ENCODE data around the gene PRUNE2.
"Not testable (repeated sequence)": the region's sequence is repeated elsewhere in the genome, so short reads cannot be mapped to it uniquely, and the experiment has no call there.

PRUNE2 gene

DNA sequence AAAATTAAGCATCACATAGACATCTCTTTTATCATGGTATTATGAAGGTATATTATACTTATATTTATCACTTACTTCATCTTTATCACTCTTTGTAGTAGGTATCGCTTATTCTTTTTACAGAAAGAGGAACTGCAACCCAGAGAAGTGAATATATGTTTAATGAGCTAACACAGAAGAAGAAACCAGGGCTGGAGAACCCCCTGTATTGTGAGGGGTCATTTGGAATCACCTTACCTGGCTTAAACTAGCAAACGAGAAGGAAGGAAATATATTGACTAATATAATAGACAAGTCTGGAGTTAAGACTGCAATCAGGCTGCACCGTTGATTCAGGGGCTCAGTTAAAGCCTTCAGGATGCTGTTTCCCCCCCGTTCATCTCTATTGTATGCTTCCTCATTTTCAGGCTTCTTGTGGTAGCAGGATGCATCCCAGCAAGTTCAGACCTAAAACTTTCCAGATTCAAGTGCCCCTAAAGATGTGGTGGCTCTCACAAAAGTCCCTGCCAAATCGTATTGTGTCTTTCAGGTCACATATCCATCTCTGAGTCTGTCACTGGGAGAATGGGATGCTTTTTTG lies 300.5 kb downstream of the PRUNE2 start:
- no peak for DNase-seq (ENCODE audit: low read depth in 1 of 2, low spot score in 1 of 2)

DNA sequence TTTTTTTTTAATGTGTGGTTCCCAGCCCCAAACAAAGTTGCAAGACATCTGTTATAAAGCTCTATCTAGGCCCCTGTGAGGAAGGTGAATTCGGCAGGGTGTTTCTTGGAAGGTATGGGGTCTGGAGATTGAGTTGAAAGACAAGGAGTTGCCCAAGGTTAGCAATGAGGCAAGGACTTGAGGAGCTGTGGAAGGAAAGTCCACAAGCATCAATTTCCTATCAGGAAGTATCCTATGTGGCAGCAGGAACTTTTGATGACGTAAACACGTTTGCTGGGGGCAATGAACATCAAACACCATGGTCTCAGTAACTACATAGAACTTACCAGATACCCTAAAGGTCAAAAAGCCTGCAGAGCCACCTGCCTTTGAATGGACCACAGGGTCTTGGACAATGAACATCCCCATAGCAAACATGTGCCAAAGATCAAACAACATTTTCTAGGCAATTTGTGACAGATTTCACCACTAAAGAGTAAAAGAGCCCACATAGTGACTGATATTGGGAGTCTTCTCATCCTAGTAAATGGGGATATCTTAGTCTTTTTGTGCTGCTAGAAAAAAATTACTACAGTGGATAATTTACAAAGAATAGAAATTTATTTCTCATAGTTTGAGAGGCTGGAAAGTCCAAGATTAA lies 301.9 kb downstream of the PRUNE2 start:
- no peak for DNase-seq (ENCODE audit: low read depth in 1 of 2, low spot score in 1 of 2)

DNA sequence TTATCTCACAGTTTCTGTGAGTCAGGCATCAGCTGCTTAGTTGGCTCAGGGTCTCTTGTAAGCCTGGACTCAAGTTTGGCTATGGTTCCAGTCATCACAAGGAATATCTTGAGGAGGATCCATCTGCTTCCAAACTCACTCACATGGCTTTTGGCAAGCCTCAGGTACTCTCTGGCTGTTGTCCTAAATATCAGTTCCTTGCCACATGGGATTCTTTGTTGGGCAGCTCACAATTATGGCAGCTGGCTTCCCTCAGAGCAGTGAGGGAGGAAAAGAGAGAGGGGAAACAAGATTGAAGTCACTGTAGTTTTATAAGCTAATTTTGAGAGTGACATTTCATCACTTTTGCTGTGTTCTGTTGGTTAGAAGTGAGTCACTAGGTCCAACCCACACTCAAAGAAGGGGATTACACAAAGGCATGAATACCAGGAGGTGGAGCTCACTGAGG lies 302.4 kb downstream of the PRUNE2 start:
- no peak for DNase-seq (ENCODE audit: low read depth in 1 of 2, low spot score in 1 of 2)

DNA sequence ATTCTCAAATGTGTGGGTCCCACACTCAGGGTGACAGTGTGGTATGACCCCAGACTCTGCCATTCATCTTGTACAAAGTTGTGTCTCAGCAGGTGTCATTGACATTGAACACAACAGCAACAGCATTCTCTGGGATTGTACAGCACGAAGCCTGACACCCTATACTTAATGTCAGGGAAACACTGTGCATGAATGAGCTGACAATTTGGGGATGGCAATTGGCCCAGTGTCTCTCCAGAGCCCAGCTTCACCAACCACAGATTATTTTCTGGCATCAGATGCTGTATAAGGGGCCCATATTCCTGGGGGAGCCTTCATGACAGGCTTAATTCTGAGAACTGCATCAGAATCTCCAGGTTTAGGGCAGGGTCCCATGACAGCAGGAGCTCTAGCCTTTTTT lies 303.7 kb downstream of the PRUNE2 start:
- no peak for DNase-seq (ENCODE audit: low read depth in 1 of 2, low spot score in 1 of 2)

DNA sequence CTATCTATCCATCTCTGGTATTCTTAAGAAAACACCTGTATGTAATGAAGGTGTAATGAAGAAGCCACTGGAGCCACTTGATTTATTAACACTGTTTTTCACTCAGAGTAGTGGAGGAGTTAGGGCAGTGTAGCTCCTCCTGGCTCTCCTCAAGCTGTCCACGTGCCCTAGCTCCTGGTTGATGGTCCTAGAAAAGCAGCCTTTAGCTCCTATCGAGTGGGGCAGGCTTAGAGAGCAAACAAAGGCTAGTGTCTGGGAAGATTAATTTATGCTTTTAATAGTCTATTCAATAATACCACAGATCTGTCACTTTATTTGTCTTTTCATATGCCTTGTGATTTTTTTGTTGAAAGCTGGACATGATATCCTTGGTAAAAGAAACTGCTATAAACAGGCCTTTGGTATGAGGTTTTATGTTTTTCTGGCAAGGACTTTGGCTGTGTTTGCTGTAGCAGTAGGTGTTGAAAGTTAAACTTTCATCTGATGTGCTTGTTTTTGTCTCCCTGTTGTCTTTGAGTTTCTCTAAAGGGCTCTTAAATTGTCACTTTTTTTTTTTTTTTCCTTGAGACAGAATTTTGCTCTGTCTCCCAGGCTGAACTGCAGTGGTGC lies 305.8 kb downstream of the PRUNE2 start:
- no peak for DNase-seq (ENCODE audit: low read depth in 1 of 2, low spot score in 1 of 2)

DNA sequence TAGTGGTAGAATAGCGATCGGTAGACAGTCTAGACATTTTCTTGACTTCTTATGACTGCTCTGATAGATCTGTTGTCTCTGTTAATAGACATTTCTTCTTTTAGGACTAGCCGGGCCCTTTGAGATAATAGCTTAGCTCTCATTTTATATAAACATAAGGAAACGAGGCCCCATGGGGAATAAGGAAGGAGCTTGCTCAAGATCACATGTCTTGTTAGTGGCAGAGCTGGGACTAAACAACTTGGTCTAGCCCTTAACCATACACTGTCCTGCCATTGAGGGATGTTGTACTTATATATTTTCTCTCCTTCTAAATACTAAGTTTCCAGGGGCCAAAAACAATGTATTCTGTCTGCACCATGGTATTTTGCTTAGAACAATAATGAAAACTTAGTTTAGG lies 306.9 kb downstream of the PRUNE2 start:
- no peak for DNase-seq (ENCODE audit: low read depth in 1 of 2, low spot score in 1 of 2)

DNA sequence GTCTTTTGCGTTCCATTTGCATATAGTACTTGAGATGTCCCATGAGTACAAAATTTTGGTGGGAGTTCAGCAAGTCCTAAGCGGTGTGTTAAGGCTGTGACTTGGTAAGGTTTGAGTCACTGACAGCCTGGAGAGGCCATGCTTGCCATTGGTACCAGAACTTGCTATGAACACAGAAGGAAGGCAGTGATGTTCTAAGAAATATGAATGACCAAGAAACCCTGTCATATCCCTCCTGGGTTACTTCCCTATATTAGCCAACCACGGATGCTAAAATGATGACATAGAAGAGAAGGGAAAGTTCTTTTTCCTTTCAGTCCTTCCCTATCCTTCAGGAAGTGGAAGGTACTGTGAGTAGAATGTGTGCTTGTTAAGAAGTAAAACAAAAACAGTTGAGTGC lies 310.3 kb downstream of the PRUNE2 start:
- DNase-seq (ENCODE audit: low read depth in 1 of 2, low spot score in 1 of 2): no peak

DNA sequence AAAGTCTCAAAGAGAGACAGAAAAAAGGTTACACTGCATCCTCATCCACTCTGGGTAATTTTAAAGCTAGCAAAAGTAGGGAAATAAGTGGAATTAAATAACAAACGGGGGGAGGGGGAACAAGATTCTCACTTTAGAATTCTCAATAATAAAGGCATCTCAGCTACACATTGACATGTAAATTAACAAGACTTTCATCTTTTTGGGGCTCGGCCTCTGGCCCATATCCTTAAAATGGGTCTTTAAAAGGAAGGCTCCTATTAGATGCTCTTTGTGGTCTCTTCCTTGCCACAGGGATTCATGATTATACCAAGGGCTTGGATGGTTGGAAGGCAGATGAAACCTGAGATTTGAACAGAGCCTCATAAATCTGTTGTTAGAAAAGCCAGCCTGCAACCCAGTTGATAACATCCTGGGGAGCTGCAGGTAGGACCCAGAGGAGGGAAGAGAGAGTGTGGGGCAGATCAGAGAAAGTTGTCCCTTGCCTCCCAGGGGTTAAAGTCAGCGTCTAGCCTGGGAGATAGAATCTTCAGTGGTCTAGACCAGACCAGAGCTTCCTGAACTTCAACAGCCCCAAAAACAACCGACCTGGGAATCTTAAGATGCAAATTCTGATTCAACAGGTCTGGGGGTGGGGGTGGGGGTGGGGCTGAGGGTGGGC lies 311.0 kb downstream of the PRUNE2 start:
- DNase-seq (ENCODE audit: low read depth in 1 of 2, low spot score in 1 of 2): no peak

DNA sequence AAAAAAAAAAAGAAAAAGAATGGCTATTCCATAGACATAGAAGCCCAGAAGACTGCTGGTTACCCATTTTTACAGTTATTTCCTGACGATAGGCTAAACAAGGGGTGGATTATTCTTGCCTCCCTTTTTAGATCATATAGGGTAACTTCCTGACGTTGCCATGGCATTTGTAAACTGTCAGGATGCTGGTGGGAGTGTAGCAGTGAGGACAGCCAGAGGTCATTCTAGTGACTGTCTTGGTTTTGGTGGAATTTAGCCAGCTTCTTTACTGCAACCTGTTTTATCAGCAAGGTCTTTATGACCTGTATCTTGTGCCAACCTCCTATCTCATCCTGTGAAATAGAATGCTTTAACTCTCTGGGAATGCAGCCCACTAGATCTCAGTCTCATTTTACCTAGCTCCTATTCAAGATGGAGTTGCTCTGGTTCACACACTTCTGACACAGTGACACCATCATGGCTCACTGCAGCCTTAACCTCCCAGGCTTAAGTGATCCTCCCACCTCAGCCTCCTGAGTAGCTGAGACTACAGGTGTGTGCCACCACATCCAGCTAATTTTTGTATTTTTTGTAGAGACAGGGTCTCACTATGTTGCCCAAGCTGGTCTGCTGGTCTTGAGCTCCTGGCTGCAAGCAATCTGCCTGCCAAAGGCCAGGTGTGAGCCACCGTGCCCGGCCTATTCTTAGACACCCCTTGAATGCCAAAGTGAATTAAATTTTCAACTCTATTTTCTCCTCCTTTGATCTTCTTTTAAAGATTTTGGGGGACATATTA lies 311.8 kb downstream of the PRUNE2 start:
- not testable (repeated sequence) for DNase-seq (ENCODE audit: low read depth in 1 of 2, low spot score in 1 of 2)

DNA sequence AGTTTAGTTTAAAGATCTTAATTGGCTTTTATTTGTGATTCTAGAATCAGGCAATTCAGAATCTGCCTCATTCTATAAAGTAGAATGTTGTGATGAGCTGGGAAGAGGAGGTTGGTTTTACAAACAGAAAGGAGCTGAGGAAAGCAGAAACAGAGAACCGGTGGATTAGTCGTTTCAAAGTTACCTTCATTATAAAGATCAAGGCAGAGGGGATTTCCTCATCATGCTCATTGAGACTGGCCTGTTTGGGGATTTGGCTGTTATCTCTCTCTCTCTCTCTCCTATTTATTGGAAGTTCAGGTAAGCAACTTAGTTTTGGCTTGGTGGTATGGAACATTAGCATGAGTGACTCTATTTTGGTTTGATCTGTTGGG lies 313.0 kb downstream of the PRUNE2 start:
- DNase-seq (ENCODE audit: low read depth in 1 of 2, low spot score in 1 of 2): no peak

DNA sequence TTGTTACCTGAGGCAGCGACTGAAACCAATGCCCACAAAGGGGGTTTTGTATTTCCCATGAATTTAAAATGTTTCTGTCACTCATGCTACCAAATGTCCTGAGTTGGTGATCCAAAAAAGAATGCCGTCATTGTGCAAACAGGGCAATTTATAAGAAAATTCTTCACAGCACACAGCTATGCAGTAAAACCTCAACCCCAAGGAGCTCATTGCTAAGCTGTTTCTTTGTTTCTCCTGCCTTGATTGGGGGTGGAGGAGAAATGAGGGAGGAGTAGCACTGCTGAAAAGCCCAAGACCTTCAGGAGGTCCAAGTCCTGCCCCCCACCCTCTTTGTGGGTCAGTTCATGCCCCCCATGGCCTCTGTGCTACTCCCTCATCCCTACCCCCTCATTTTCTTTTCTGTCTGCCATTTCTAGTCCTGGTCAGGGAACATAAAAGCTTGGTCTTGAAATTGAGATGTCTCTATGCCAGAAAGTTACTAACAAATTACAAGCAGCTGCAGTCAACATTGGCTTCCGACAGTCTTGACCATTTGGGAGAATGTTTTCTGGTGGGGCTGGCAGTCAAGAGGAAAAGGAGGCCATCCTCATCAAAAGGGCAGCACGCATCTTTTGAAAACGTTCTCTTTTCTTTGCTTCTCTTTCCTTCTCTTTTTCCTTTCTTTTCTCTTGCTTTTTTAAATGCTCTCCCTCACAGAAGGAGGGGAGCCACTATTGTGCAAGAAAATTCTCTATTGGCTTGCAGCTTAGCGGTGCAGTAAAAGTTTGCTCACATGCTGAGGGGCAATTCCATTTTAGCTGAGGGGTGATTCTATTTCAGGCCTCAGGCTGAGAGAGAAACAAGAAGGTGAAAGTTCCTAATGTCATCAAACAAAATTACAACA lies 313.6 kb downstream of the PRUNE2 start:
- DNase-seq (ENCODE audit: low read depth in 1 of 2, low spot score in 1 of 2): no peak

DNA sequence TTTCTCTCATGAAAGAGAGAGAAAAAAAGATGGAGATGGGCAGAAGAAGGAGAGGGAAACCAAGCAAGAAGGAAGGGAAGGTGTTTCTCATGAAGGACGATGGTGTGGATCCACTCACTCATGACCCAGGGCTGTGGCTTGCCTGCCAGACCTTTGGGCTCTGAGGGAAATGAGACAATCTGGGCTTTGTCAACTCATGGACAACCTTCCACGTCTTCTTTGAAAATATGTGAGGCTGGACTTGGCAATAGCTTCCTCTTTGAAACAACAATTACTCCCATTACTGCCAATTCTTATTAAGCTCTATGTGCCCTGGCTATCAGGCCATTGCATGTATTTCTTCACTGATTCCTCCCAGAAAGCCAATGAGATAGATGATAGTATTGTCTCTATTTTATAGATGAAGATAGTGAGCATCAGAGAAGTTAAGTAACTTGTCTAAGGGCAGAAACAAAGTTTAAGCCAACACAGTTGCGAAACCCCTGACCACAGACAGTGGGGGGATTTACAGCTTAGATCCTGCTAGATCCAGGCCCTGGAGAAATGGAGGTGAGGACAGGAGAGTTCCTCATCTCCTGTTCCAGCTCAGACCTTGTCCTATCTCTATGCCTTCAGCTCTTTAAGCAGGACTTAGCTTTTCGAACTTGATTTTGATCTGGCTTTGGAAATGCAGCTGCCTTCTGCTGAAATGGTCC lies 314.5 kb downstream of the PRUNE2 start:
- no peak for DNase-seq (ENCODE audit: low read depth in 1 of 2, low spot score in 1 of 2)

DNA sequence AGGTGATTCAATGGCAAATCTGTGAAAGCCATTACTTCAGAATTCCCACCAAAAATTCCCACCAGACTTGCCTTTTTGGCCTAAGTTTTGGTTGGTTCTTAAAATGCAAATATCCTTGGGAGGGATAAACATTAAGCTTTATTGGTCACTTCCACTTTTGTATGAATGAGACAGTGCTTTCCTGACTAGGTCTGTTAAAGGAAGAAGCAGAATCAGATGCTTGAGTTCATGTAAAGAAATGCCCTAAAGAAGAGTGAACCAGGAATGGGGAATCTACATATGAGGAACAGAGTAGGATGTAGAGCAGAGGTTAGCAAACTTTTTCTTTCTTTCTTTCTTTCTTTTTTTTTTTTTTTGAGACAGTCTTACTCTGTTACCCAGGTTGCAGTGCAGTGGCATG lies 317.6 kb downstream of the PRUNE2 start:
- no peak for DNase-seq (ENCODE audit: low read depth in 1 of 2, low spot score in 1 of 2)

DNA sequence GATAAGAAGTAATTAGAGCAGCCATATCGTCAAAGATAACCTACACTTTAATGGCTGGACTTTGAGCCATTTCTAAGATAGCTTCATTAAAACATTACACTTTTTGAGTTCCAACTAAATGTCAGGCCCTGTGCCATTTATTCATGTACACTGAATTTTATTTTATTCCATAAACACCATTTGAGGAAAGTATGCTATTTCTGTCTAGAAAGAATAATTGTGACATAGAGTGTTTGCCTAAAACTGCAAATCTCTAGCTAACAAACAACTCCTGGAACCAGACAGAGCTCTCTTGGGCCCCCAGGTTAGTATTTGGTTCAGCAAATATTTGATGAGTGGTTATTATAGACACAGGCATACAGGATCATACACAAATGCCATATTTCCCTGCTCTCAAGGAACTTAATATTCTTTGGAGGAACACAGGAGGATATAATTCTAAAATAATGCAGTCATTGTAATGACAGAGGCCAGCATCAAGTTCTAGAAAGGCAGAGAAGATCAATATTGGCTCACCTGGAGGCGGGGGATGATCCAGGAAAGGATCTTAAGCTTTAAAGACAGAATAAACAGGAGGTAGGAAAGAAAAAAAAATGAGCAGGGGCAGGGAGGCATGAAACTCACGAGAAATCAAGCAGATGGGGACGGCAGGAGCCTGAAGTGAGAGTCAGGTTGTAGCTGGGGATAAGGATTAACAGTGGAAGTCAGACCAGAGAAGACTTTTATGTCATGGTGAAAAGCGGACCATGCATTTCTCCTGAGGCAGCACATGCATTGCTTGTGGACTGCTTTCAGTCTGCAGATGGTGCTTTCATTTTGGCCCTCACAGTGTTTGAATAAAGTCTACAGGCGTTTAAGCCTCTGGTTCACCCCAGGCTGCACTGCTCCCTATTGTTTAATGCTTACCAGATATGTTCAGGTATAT lies 319.3 kb downstream of the PRUNE2 start:
- no peak for DNase-seq (ENCODE audit: low read depth in 1 of 2, low spot score in 1 of 2)

DNA sequence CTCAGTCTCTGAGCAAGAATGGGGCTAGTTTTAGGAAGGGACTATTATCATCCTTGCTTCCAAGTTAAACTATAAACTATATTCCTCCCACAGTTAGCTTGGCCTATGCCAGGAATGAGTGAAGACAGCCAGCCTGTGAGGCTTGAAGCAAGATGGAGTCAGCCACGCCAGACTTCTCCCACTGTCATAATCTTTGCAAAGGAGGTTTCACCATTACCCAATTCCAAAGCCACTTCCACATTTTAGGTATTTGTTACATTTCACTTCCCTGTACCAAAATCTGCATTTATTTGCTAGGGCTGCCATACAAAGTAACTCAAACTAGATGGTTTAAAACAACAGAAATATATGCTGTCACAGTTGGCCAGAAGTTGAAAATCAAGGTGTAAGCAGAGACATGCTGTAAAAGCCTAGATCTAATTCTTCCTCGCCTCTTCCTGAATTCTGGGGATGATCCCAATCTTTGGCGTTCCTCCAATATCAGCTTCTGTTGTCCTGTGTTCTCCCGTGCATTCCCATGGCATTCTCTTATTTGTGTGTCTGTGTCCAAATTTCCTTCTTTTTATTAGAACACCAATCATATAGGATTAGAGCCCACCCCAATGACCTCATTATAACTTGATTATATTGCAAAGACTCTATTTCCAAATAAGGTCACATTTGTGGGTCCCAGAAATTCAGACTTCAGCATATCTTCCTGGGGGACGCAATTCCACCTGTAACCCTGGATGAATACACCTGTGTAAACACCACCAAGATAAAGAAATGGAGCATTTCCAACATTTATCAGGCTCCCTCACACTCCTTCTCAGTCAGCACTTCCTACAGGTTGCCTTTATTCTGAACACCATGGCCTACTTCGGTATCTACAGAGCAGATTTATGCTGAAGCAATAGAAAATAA lies 320.2 kb downstream of the PRUNE2 start:
- no peak for DNase-seq (ENCODE audit: low read depth in 1 of 2, low spot score in 1 of 2)

DNA sequence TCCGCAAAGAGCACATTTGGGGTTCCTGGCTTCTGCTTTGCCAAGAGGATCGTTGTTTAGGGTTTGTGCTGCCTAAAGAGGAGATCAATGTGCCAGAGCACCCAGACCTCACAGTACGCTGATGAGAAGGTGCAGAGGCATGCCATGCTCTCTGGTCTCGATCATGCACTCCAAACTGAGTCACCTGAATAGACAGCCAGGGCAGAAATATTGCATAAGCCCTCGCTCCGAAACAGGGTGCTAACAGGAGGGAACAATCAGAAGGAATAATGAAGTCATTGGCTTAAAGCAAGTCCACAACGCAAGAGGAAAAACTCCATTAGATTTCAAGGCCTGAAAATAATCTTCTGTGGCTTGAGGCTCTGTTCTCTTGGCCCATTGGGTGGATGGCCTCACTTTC lies 322.7 kb downstream of the PRUNE2 start:
- no peak for DNase-seq (ENCODE audit: low read depth in 1 of 2, low spot score in 1 of 2)

DNA sequence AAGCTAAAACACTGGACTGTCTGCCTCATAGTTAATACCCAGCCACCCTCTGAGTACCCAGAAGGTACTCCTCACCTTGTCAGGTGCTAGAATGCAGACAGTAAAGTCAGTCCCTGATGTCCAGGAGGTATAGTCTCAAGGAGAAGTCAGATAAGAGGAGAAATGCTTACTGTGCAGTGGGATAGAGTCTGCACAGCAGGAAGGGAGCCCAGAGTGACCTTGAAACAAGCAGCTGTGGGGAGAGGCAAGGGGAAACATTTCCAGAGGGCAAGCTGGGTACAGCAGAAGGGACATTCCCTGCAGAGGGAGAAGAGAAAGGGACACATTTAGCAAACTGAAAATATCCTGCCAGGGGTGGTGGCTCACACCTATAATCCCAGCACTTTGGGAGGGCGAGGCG lies 324.2 kb downstream of the PRUNE2 start:
- DNase-seq (ENCODE audit: low read depth in 1 of 2, low spot score in 1 of 2): no peak

DNA sequence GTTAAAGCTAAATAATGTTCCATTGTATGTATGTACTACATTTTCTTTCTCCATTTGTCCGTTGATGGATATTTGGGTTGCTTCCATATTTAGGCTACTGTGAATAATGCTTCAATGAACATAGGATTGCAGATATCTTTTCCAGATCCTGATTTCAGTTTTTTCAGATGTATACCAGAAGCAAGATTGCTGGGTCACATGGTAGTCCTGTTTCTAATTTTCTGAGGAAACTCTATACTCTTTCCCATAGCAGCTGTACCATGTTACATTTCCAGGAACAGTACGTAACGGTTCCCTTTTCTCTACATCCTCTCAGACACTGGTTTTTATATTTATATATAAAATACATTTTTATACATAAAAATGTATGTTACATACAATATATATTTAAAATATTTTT lies 325.1 kb downstream of the PRUNE2 start:
- DNase-seq (ENCODE audit: low read depth in 1 of 2, low spot score in 1 of 2): no peak

All from activated T-helper 1 cell treated with anti-CD3 and anti-CD28 coated beads, Interleukin-2, amount 50 U/mL, for 16 hours (primary cell).